ENCODE data around the gene MYADML2. TPM values are rescaled to one million over a fixed set of nuclear protein-coding genes. Genes with fewer than 3 reads are reported as not detected.

The MYADML2 gene
- total and polyA plus RNA-seq, 4 donors = 0.44 to 2.9 (median 2.1) TPM

GRCh38 chr17:81904600-81905423, 42.2 kb downstream of the MYADML2 start:
- 90% methylated on average over 23 of the region's 28 CpGs for WGBS (ENCODE audit: insufficient coverage)

GRCh38 chr17:81903896-81904599, 43.0 kb downstream of the MYADML2 start:
- peaks cover 3% of the 10 kb centered on the region for H3K27me3 ChIP-seq (ENCODE audit: control insufficient read depth, insufficient read depth, low read length)
- H3K4me1 ChIP-seq (ENCODE audit: control insufficient read depth, insufficient read depth, low read length) = peaks cover 21% of the 10 kb centered on the region
- WGBS (ENCODE audit: insufficient coverage) = 92% methylated on average over 24 of the region's 24 CpGs
- no peak overlapping the region for H3K4me3 ChIP-seq (ENCODE audit: low read depth, low read length)
- no peaks in the 10 kb centered on the region for H3K9me3 ChIP-seq (ENCODE audit: control insufficient read depth, insufficient read depth, low read length)
- H3K27ac ChIP-seq (ENCODE audit: low read depth, low read length) = no peak overlapping the region
- peaks cover 90% of the 10 kb centered on the region for H3K36me3 ChIP-seq (ENCODE audit: control insufficient read depth, insufficient read depth, low read length)
- DNase-seq (ENCODE audit: low read depth in 4 of 6, low spot score in 6 of 6) = no peak

More at GRCh38 chr17:81904600-81905423, 42.2 kb downstream of the MYADML2 start:
- H3K27me3 ChIP-seq (ENCODE audit: control insufficient read depth, insufficient read depth, low read length) = peaks cover 3% of the 10 kb centered on the region
- H3K9me3 ChIP-seq (ENCODE audit: control insufficient read depth, insufficient read depth, low read length) = no peaks in the 10 kb centered on the region
- DNase-seq (ENCODE audit: low read depth in 4 of 6, low spot score in 6 of 6) = no peak
- H3K4me3 ChIP-seq (ENCODE audit: low read depth, low read length) = no peak overlapping the region
- H3K4me1 ChIP-seq (ENCODE audit: control insufficient read depth, insufficient read depth, low read length) = peaks cover 28% of the 10 kb centered on the region
- no peak overlapping the region for H3K27ac ChIP-seq (ENCODE audit: low read depth, low read length)
- H3K36me3 ChIP-seq (ENCODE audit: control insufficient read depth, insufficient read depth, low read length) = peaks cover 88% of the 10 kb centered on the region

- H3K27ac ChIP-seq (ENCODE audit: low read depth, low read length) = no peak overlapping the region
- H3K9me3 ChIP-seq (ENCODE audit: control insufficient read depth, insufficient read depth, low read length) = no peaks in the 10 kb centered on the region
- WGBS (ENCODE audit: insufficient coverage) = 93% methylated on average over 10 of the region's 10 CpGs
- H3K4me1 ChIP-seq (ENCODE audit: control insufficient read depth, insufficient read depth, low read length) = peaks cover 21% of the 10 kb centered on the region
- no peak for DNase-seq (ENCODE audit: low read depth in 4 of 6, low spot score in 6 of 6)
- H3K4me3 ChIP-seq (ENCODE audit: low read depth, low read length) = no peak overlapping the region
- H3K27me3 ChIP-seq (ENCODE audit: control insufficient read depth, insufficient read depth, low read length) = peaks cover 3% of the 10 kb centered on the region
- H3K36me3 ChIP-seq (ENCODE audit: control insufficient read depth, insufficient read depth, low read length) = peaks cover 90% of the 10 kb centered on the region
These were observed 43.6 kb downstream of the MYADML2 start for GRCh38 chr17:81903415-81903831.

- H3K4me1 ChIP-seq (ENCODE audit: control insufficient read depth, insufficient read depth, low read length) = peaks cover 21% of the 10 kb centered on the region
- H3K27me3 ChIP-seq (ENCODE audit: control insufficient read depth, insufficient read depth, low read length) = peaks cover 3% of the 10 kb centered on the region
- 30% methylated on average over 42 of the region's 47 CpGs for WGBS (ENCODE audit: insufficient coverage)
- H3K4me3 ChIP-seq (ENCODE audit: low read depth, low read length) = no peak overlapping the region
- H3K9me3 ChIP-seq (ENCODE audit: control insufficient read depth, insufficient read depth, low read length) = no peaks in the 10 kb centered on the region
- no peak overlapping the region for H3K27ac ChIP-seq (ENCODE audit: low read depth, low read length)
- peaks cover 90% of the 10 kb centered on the region for H3K36me3 ChIP-seq (ENCODE audit: control insufficient read depth, insufficient read depth, low read length)
- no peak for DNase-seq (ENCODE audit: low read depth in 4 of 6, low spot score in 6 of 6)
These were observed 44.2 kb downstream of the MYADML2 start for GRCh38 chr17:81902653-81903414.

GRCh38 chr17:81902023-81902652, 44.9 kb downstream of the MYADML2 start, which contains the start of gene NPB:
Gene NPB, plus strand, starts transcription at chr17:81902238. Its CDS starts 40 bp downstream, at chr17:81902278.
- Histone ChIP-seq H3K27ac (ENCODE audit: low read depth, low read length) (no peak within 1 kb of the TSS), H3K4me1 (ENCODE audit: control insufficient read depth, insufficient read depth, low read length) (peaks cover 21% of the 10 kb centered on the region), H3K4me3 (ENCODE audit: low read depth, low read length) (no peak within 1 kb of the TSS), H3K36me3 (ENCODE audit: control insufficient read depth, insufficient read depth, low read length) (peaks cover 90% of the 10 kb centered on the region), H3K9me3 (ENCODE audit: control insufficient read depth, insufficient read depth, low read length) (no peaks in the 10 kb centered on the region), H3K27me3 (ENCODE audit: control insufficient read depth, insufficient read depth, low read length) (peaks cover 3% of the 10 kb centered on the region)
- DNase-seq (ENCODE audit: low read depth in 4 of 6, low spot score in 6 of 6) = peak in 2 of 6 donors; percentile 41 to 59
- WGBS (ENCODE audit: insufficient coverage) = under 1% methylated on average over 79 of the region's 79 CpGs

GRCh38 chr17:81901167-81902022, 45.6 kb downstream of the MYADML2 start:
- peaks cover 88% of the 10 kb centered on the region for H3K36me3 ChIP-seq (ENCODE audit: control insufficient read depth, insufficient read depth, low read length)
- no peak overlapping the region for H3K27ac ChIP-seq (ENCODE audit: low read depth, low read length)
- peaks cover 21% of the 10 kb centered on the region for H3K4me1 ChIP-seq (ENCODE audit: control insufficient read depth, insufficient read depth, low read length)
- no peak for DNase-seq (ENCODE audit: low read depth in 4 of 6, low spot score in 6 of 6)
- no peak overlapping the region for H3K4me3 ChIP-seq (ENCODE audit: low read depth, low read length)
- no peaks in the 10 kb centered on the region for H3K9me3 ChIP-seq (ENCODE audit: control insufficient read depth, insufficient read depth, low read length)
- H3K27me3 ChIP-seq (ENCODE audit: control insufficient read depth, insufficient read depth, low read length) = peaks cover 3% of the 10 kb centered on the region
- WGBS (ENCODE audit: insufficient coverage) = 49% methylated on average over 21 of the region's 21 CpGs

- peaks cover 21% of the 10 kb centered on the region for H3K4me1 ChIP-seq (ENCODE audit: control insufficient read depth, insufficient read depth, low read length)
- peaks cover 3% of the 10 kb centered on the region for H3K27me3 ChIP-seq (ENCODE audit: control insufficient read depth, insufficient read depth, low read length)
- DNase-seq (ENCODE audit: low read depth in 4 of 6, low spot score in 6 of 6) = no peak
- no peaks in the 10 kb centered on the region for H3K9me3 ChIP-seq (ENCODE audit: control insufficient read depth, insufficient read depth, low read length)
- H3K27ac ChIP-seq (ENCODE audit: low read depth, low read length) = no peak overlapping the region
- WGBS (ENCODE audit: insufficient coverage) = 76% methylated on average over 16 of the region's 18 CpGs
- no peak overlapping the region for H3K4me3 ChIP-seq (ENCODE audit: low read depth, low read length)
- peaks cover 87% of the 10 kb centered on the region for H3K36me3 ChIP-seq (ENCODE audit: control insufficient read depth, insufficient read depth, low read length)
These were observed 46.7 kb downstream of the MYADML2 start for GRCh38 chr17:81900181-81900820.

- H3K27ac ChIP-seq (ENCODE audit: low read depth, low read length) = no peak overlapping the region
- 90% methylated on average over 22 of the region's 22 CpGs for WGBS (ENCODE audit: insufficient coverage)
- H3K27me3 ChIP-seq (ENCODE audit: control insufficient read depth, insufficient read depth, low read length) = peaks cover 3% of the 10 kb centered on the region
- no peak for DNase-seq (ENCODE audit: low read depth in 4 of 6, low spot score in 6 of 6)
- H3K9me3 ChIP-seq (ENCODE audit: control insufficient read depth, insufficient read depth, low read length) = no peaks in the 10 kb centered on the region
- H3K4me1 ChIP-seq (ENCODE audit: control insufficient read depth, insufficient read depth, low read length) = peaks cover 21% of the 10 kb centered on the region
- no peak overlapping the region for H3K4me3 ChIP-seq (ENCODE audit: low read depth, low read length)
- peaks cover 87% of the 10 kb centered on the region for H3K36me3 ChIP-seq (ENCODE audit: control insufficient read depth, insufficient read depth, low read length)
These were observed 47.4 kb downstream of the MYADML2 start for GRCh38 chr17:81899514-81900166.
